ENCODE measurements around the gene CACNA1E. TPM values are rescaled to one million over a fixed set of nuclear protein-coding genes. Genes with fewer than 3 reads are reported as not detected.
"Not testable (repeated sequence)": the region's sequence is repeated elsewhere in the genome, so short reads cannot be mapped to it uniquely, and the experiment has no call there.

Gene CACNA1E
- total RNA-seq, 1 donor from 2014 or later, result not detected

GRCh38 chr1:181541458-181541857 lies 58.1 kb downstream of the CACNA1E start:
- no peak for TF ChIP-seq CTCF (IDR thresholded peaks at IDR 0.05)

GRCh38 chr1:181541947-181542346 lies 58.6 kb downstream of the CACNA1E start:
- TF ChIP-seq CTCF (IDR thresholded peaks at IDR 0.05), result no peak
- DNase-seq (ENCODE audit: extremely low spot score, unreplicated experiment), result no peak
- no peaks in the 10 kb centered on the region for H3K9me3 Mint-ChIP-seq (ENCODE audit: unreplicated experiment)
- no peaks in the 10 kb centered on the region for H3K4me1 Mint-ChIP-seq (ENCODE audit: unreplicated experiment)
- no peaks in the 10 kb centered on the region for H3K36me3 Mint-ChIP-seq (ENCODE audit: unreplicated experiment)
- no peak overlapping the region for H3K4me3 Mint-ChIP-seq (ENCODE audit: unreplicated experiment)
- H3K27me3 Mint-ChIP-seq (ENCODE audit: unreplicated experiment), result no peaks in the 10 kb centered on the region
- no peak overlapping the region for H3K27ac Mint-ChIP-seq (ENCODE audit: unreplicated experiment)

More at GRCh38 chr1:181541458-181541857, 58.1 kb downstream of the CACNA1E start:
- no peak for DNase-seq (ENCODE audit: extremely low spot score, unreplicated experiment)
- Mint-ChIP-seq H3K27me3 (ENCODE audit: unreplicated experiment) (no peaks in the 10 kb centered on the region), H3K36me3 (ENCODE audit: unreplicated experiment) (no peaks in the 10 kb centered on the region), H3K4me3 (ENCODE audit: unreplicated experiment) (no peak overlapping the region), H3K27ac (ENCODE audit: unreplicated experiment) (no peak overlapping the region), H3K4me1 (ENCODE audit: unreplicated experiment) (no peaks in the 10 kb centered on the region), H3K9me3 (ENCODE audit: unreplicated experiment) (no peaks in the 10 kb centered on the region)

- DNase-seq (ENCODE audit: extremely low spot score, unreplicated experiment); H3K4me1 Mint-ChIP-seq (ENCODE audit: unreplicated experiment); H3K9me3 Mint-ChIP-seq (ENCODE audit: unreplicated experiment); H3K4me3 Mint-ChIP-seq (ENCODE audit: unreplicated experiment); H3K27ac Mint-ChIP-seq (ENCODE audit: unreplicated experiment); H3K27me3 Mint-ChIP-seq (ENCODE audit: unreplicated experiment); H3K36me3 Mint-ChIP-seq (ENCODE audit: unreplicated experiment): not testable (repeated sequence)
Measured at GRCh38 chr1:181542406-181542805, 59.1 kb downstream of the CACNA1E start.

- Mint-ChIP-seq H3K4me3 (ENCODE audit: unreplicated experiment) (no peak overlapping the region), H3K27ac (ENCODE audit: unreplicated experiment) (no peak overlapping the region), H3K36me3 (ENCODE audit: unreplicated experiment) (no peaks in the 10 kb centered on the region), H3K27me3 (ENCODE audit: unreplicated experiment) (no peaks in the 10 kb centered on the region), H3K4me1 (ENCODE audit: unreplicated experiment) (no peaks in the 10 kb centered on the region), H3K9me3 (ENCODE audit: unreplicated experiment) (no peaks in the 10 kb centered on the region)
- no peak for TF ChIP-seq CTCF (IDR thresholded peaks at IDR 0.05)
- DNase-seq (ENCODE audit: extremely low spot score, unreplicated experiment), result no peak
Measured at GRCh38 chr1:181545395-181545794, 62.1 kb downstream of the CACNA1E start.

GRCh38 chr1:181548497-181548896 lies 65.2 kb downstream of the CACNA1E start:
- TF ChIP-seq CTCF (IDR thresholded peaks at IDR 0.05), result no peak
- H3K9me3 Mint-ChIP-seq (ENCODE audit: unreplicated experiment), result no peaks in the 10 kb centered on the region
- no peak for DNase-seq (ENCODE audit: extremely low spot score, unreplicated experiment)
- no peaks in the 10 kb centered on the region for H3K36me3 Mint-ChIP-seq (ENCODE audit: unreplicated experiment)
- H3K4me1 Mint-ChIP-seq (ENCODE audit: unreplicated experiment), result no peaks in the 10 kb centered on the region
- no peaks in the 10 kb centered on the region for H3K27me3 Mint-ChIP-seq (ENCODE audit: unreplicated experiment)
- H3K27ac Mint-ChIP-seq (ENCODE audit: unreplicated experiment), result no peak overlapping the region
- no peak overlapping the region for H3K4me3 Mint-ChIP-seq (ENCODE audit: unreplicated experiment)

- no peak for TF ChIP-seq CTCF (IDR thresholded peaks at IDR 0.05)
- no peak for DNase-seq (ENCODE audit: extremely low spot score, unreplicated experiment)
- no peaks in the 10 kb centered on the region for H3K4me1 Mint-ChIP-seq (ENCODE audit: unreplicated experiment)
- H3K27me3 Mint-ChIP-seq (ENCODE audit: unreplicated experiment), result no peaks in the 10 kb centered on the region
- no peak overlapping the region for H3K4me3 Mint-ChIP-seq (ENCODE audit: unreplicated experiment)
- H3K27ac Mint-ChIP-seq (ENCODE audit: unreplicated experiment), result no peak overlapping the region
- H3K9me3 Mint-ChIP-seq (ENCODE audit: unreplicated experiment), result no peaks in the 10 kb centered on the region
- H3K36me3 Mint-ChIP-seq (ENCODE audit: unreplicated experiment), result no peaks in the 10 kb centered on the region
Measured at GRCh38 chr1:181551249-181551648, 67.9 kb downstream of the CACNA1E start.
